Tibial nerve (tissue), 4 donors: ENCODE results near the gene KCNMA1. TPM values are rescaled to one million over a fixed set of nuclear protein-coding genes. Genes with fewer than 3 reads are reported as not detected.

Source experiments
- DNase-seq, 2 donors: peaks; one replicate each; pipeline ENCODE4 v3.0.0-alpha.2; 2019; ENCODE audit warnings: low spot score in 2 of 2
- H3K27ac ChIP-seq, 4 donors: fragments of 200-600 bp; sonication (generic) in 3 of 4; one replicate each; pipeline ENCODE4 v1.5.1; 2017 to 2019; ENCODE audit warnings: mild to moderate bottlenecking in 1 of 4
- H3K27me3 ChIP-seq, 2 donors: fragments of 200-600 bp; sonication (generic) in 1 of 2; one replicate each; pipeline versions ENCODE4 v1.5.1 to v1.6.0; 2017 to 2019
- H3K36me3 ChIP-seq, 3 donors: fragments of 200-600 bp; sonication (generic); one replicate each; pipeline ENCODE4 v1.5.1; 2018 to 2019
- H3K4me1 ChIP-seq, 4 donors: fragments of 200-600 bp; sonication (generic) in 3 of 4; one replicate each; pipeline ENCODE4 v1.5.1; 2017 to 2019
- H3K4me3 ChIP-seq, 4 donors: fragments of 200-600 bp; sonication (generic) in 3 of 4; one replicate each; pipeline ENCODE4 v1.5.1; 2017 to 2019; ENCODE audit warnings: mild to moderate bottlenecking in 1 of 4, moderate library complexity in 1 of 4
- H3K9me3 ChIP-seq, 4 donors: fragments of 200-600 bp; sonication (generic) in 3 of 4; one replicate each; pipeline ENCODE4 v1.5.1; 2017 to 2019
- CTCF ChIP-seq, 5 experiments: fragments of 200-600 bp in 3 of 5; fragments of 450-650 bp in 2 of 5; sonication (generic) in 3 of 5; IDR thresholded peaks; one replicate each; pipeline ENCODE4 v1.5.1; 2016 to 2019; ENCODE audit warnings: antibody characterized with exemption in 5 of 5, mild to moderate bottlenecking in 3 of 5, moderate library complexity in 2 of 5
- EP300 ChIP-seq, 2 donors: sonication (generic); formaldehyde crosslinking; IDR thresholded peaks; one replicate each; pipeline ENCODE4 v1.6.1; 2017; ENCODE audit warnings: antibody characterized with exemption in 2 of 2, mild to moderate bottlenecking in 1 of 2
- POLR2A ChIP-seq, 2 donors: fragments of 450-650 bp; IDR thresholded peaks; one replicate each; pipeline ENCODE4 v1.6.1; 2017; ENCODE audit warnings: antibody characterized with exemption in 2 of 2, mild to moderate bottlenecking in 2 of 2, moderate library complexity in 2 of 2
- WGBS, 2 donors: methylation state at CpG; one replicate each; pipeline ENCODE4 v1.1.5; 2018; 5-methylcytosine and 5-hydroxymethylcytosine counted together
- total RNA-seq, 4 donors: library from RNA; depleted of rRNA; stranded (reverse); fragments of >200 nt; gene quantifications; one replicate each; pipeline ENCODE4 v1.1.0, GENCODE V29; 2016

KCNMA1 gene
- total RNA-seq, 4 donors from 2014 or later, result 10.2 to 19.9 (median 13.7) TPM

- no peaks in the 10 kb centered on the region for H3K9me3 ChIP-seq
- H3K4me3 ChIP-seq, result no peak overlapping the region
- no peaks in the 10 kb centered on the region for H3K36me3 ChIP-seq
- no peaks in the 10 kb centered on the region for H3K4me1 ChIP-seq
- DNase-seq, result no peak
- H3K27ac ChIP-seq, result no peak overlapping the region
- WGBS, 2 donors, result 92 to 98% methylated on average over 1 of the region's 1 CpG
- no peaks in the 10 kb centered on the region for H3K27me3 ChIP-seq
- TF ChIP-seq EP300 (IDR thresholded peaks at IDR 0.05), result no peak
- no peak for TF ChIP-seq POLR2A (IDR thresholded peaks at IDR 0.05)
- TF ChIP-seq CTCF (IDR thresholded peaks at IDR 0.05), result no peak
These were observed 510.4 kb downstream of the KCNMA1 start for GRCh38 chr10:77127243-77127642.

- Histone ChIP-seq H3K4me3 (no peak overlapping the region), H3K36me3 (no peaks in the 10 kb centered on the region), H3K9me3 (no peaks in the 10 kb centered on the region), H3K27me3 (no peaks in the 10 kb centered on the region), H3K27ac (no peak overlapping the region), H3K4me1 (no peaks in the 10 kb centered on the region)
- 88 to 92% methylated on average over 4 of the region's 4 CpGs for WGBS, 2 donors
- DNase-seq, result no peak
- TF ChIP-seq EP300 (IDR thresholded peaks at IDR 0.05), result no peak
- TF ChIP-seq POLR2A (IDR thresholded peaks at IDR 0.05), result no peak
- TF ChIP-seq CTCF (IDR thresholded peaks at IDR 0.05), result no peak
These were observed 512.4 kb downstream of the KCNMA1 start for GRCh38 chr10:77125231-77125630.

GRCh38 chr10:77123330-77123729 lies 514.3 kb downstream of the KCNMA1 start:
- no peaks in the 10 kb centered on the region for H3K36me3 ChIP-seq
- TF ChIP-seq POLR2A (IDR thresholded peaks at IDR 0.05) (no peak), EP300 (IDR thresholded peaks at IDR 0.05) (no peak), CTCF (IDR thresholded peaks at IDR 0.05) (no peak)
- H3K27me3 ChIP-seq, result no peaks in the 10 kb centered on the region
- no peak overlapping the region for H3K27ac ChIP-seq
- H3K4me1 ChIP-seq, result no peaks in the 10 kb centered on the region
- no peak for DNase-seq
- no peaks in the 10 kb centered on the region for H3K9me3 ChIP-seq
- H3K4me3 ChIP-seq, result no peak overlapping the region
- 93% methylated on average over 5 of the region's 5 CpGs for WGBS, 2 donors

- no peaks in the 10 kb centered on the region for H3K4me1 ChIP-seq
- H3K27ac ChIP-seq, result no peak overlapping the region
- TF ChIP-seq EP300 (IDR thresholded peaks at IDR 0.05) (no peak), POLR2A (IDR thresholded peaks at IDR 0.05) (no peak), CTCF (IDR thresholded peaks at IDR 0.05) (no peak)
- H3K4me3 ChIP-seq, result no peak overlapping the region
- no peak for DNase-seq
- 68 to 71% methylated on average over 10 of the region's 10 CpGs for WGBS, 2 donors
- no peaks in the 10 kb centered on the region for H3K27me3 ChIP-seq
- H3K9me3 ChIP-seq, result no peaks in the 10 kb centered on the region
- no peaks in the 10 kb centered on the region for H3K36me3 ChIP-seq
These were observed 515.8 kb downstream of the KCNMA1 start for GRCh38 chr10:77121829-77122228.

- no peaks in the 10 kb centered on the region for H3K9me3 ChIP-seq
- H3K36me3 ChIP-seq, result no peaks in the 10 kb centered on the region
- no peaks in the 10 kb centered on the region for H3K27me3 ChIP-seq
- H3K4me3 ChIP-seq, result no peak overlapping the region
- H3K27ac ChIP-seq, result no peak overlapping the region
- no peaks in the 10 kb centered on the region for H3K4me1 ChIP-seq
- TF ChIP-seq EP300 (IDR thresholded peaks at IDR 0.05), result no peak
- TF ChIP-seq POLR2A (IDR thresholded peaks at IDR 0.05), result no peak
- no peak for TF ChIP-seq CTCF (IDR thresholded peaks at IDR 0.05)
- no peak for DNase-seq
- WGBS, 2 donors, result 75 to 76% methylated on average over 4 of the region's 4 CpGs
These were observed 516.8 kb downstream of the KCNMA1 start for GRCh38 chr10:77120666-77121376.
